HEK293 (cell line): Measurements from ENCODE around the gene FOXO3.

Experiments used
- EGR2 ChIP-seq: fragments of 450-650 bp; formaldehyde crosslinking; IDR thresholded peaks from 2 replicates; pipeline ENCODE4 v1.5.1; 2016; ENCODE audit warnings: low read depth, missing biosample characterization, missing genetic modification characterization
- GLIS2 ChIP-seq: fragments of 450-650 bp; formaldehyde crosslinking; IDR thresholded peaks from 2 replicates; pipeline ENCODE4 v1.5.1; 2016; ENCODE audit warnings: missing biosample characterization, missing genetic modification characterization
- KLF1 ChIP-seq: fragments of 450-650 bp; formaldehyde crosslinking; IDR thresholded peaks from 2 replicates; pipeline ENCODE4 v1.5.1; 2016; ENCODE audit warnings: missing biosample characterization, missing genetic modification characterization
- KLF10 ChIP-seq: fragments of 450-650 bp; IDR thresholded peaks from 2 replicates; pipeline ENCODE4 v1.5.1; 2018; ENCODE audit warnings: missing biosample characterization, mild to moderate bottlenecking, missing genetic modification characterization
- KLF16 ChIP-seq: fragments of 450-650 bp; formaldehyde crosslinking; IDR thresholded peaks from 2 replicates; pipeline ENCODE4 v1.5.1; 2017; ENCODE audit warnings: missing biosample characterization, missing genetic modification characterization
- KLF9 ChIP-seq: fragments of 450-650 bp; formaldehyde crosslinking; IDR thresholded peaks from 2 replicates; pipeline ENCODE4 v1.5.1; 2016; ENCODE audit warnings: missing biosample characterization, missing genetic modification characterization, low read depth
- PRDM10 ChIP-seq: fragments of 450-650 bp; formaldehyde crosslinking; IDR thresholded peaks from 2 replicates; pipeline ENCODE4 v1.5.1; 2016; ENCODE audit warnings: missing biosample characterization, missing genetic modification characterization
- REPIN1 ChIP-seq: fragments of 450-650 bp; formaldehyde crosslinking; IDR thresholded peaks from 2 replicates; pipeline ENCODE4 v1.5.1; 2017; ENCODE audit warnings: missing biosample characterization, missing genetic modification characterization, low read depth
- WT1 ChIP-seq: fragments of 450-650 bp; formaldehyde crosslinking; IDR thresholded peaks from 2 replicates; pipeline ENCODE4 v1.5.1; 2016; ENCODE audit warnings: missing biosample characterization, missing genetic modification characterization
- ZBTB20 ChIP-seq: fragments of 450-650 bp; formaldehyde crosslinking; IDR thresholded peaks from 2 replicates; pipeline ENCODE4 v1.5.1; 2016; ENCODE audit warnings: missing biosample characterization, missing genetic modification characterization
- ZEB2 ChIP-seq: fragments of 450-650 bp; formaldehyde crosslinking; IDR thresholded peaks from 2 replicates; pipeline ENCODE4 v1.5.1; 2016; ENCODE audit warnings: missing biosample characterization, missing genetic modification characterization
- ZFHX2 ChIP-seq: fragments of 450-650 bp; formaldehyde crosslinking; conservative IDR thresholded peaks from 2 replicates; pipeline ENCODE4 v1.5.1; 2016; ENCODE audit warnings: missing biosample characterization, missing genetic modification characterization
- ZNF449 ChIP-seq: fragments of 450-650 bp; formaldehyde crosslinking; IDR thresholded peaks from 2 replicates; pipeline ENCODE4 v1.5.1; 2017; ENCODE audit warnings: missing biosample characterization, mild to moderate bottlenecking, missing genetic modification characterization, moderate library complexity
- ZNF530 ChIP-seq: fragments of 450-650 bp; formaldehyde crosslinking; IDR thresholded peaks from 2 replicates; pipeline ENCODE4 v1.5.1; 2016; ENCODE audit warnings: low read depth, missing biosample characterization, missing genetic modification characterization
- ZNF561 ChIP-seq: fragments of 450-650 bp; IDR thresholded peaks from 2 replicates; pipeline ENCODE4 v1.5.1; 2018; ENCODE audit warnings: missing biosample characterization, missing genetic modification characterization, borderline replicate concordance
- ZNF610 ChIP-seq: fragments of 450-650 bp; formaldehyde crosslinking; IDR thresholded peaks from 2 replicates; pipeline ENCODE4 v1.5.1; 2016; ENCODE audit warnings: missing biosample characterization, missing genetic modification characterization, borderline replicate concordance
- ZNF629 ChIP-seq: fragments of 450-650 bp; formaldehyde crosslinking; IDR thresholded peaks from 2 replicates; pipeline ENCODE4 v1.5.1; 2017; ENCODE audit warnings: missing biosample characterization, missing genetic modification characterization
- ZNF660 ChIP-seq: fragments of 450-650 bp; IDR thresholded peaks from 2 replicates; pipeline ENCODE4 v1.5.1; 2018; ENCODE audit warnings: missing biosample characterization, mild to moderate bottlenecking, missing genetic modification characterization
- ZNF76 ChIP-seq: fragments of 450-650 bp; formaldehyde crosslinking; IDR thresholded peaks from 2 replicates; pipeline ENCODE4; 2016; ENCODE audit warnings: low read depth, missing biosample characterization, missing genetic modification characterization, borderline replicate concordance
- ZSCAN18 ChIP-seq: fragments of 450-650 bp; formaldehyde crosslinking; IDR thresholded peaks from 2 replicates; pipeline ENCODE4 v1.5.1; 2016; ENCODE audit warnings: missing biosample characterization, missing genetic modification characterization
- ZSCAN23 ChIP-seq: fragments of 450-650 bp; formaldehyde crosslinking; IDR thresholded peaks from 2 replicates; pipeline ENCODE4 v1.5.1; 2016; ENCODE audit warnings: missing biosample characterization, missing genetic modification characterization
- TF ChIP-seq, protein P1 (sequence below): fragments of 450-650 bp; formaldehyde crosslinking; IDR thresholded peaks from 2 replicates; pipeline ENCODE4 v1.5.1; 2017; ENCODE audit warnings: missing biosample characterization, missing genetic modification characterization
- TF ChIP-seq, protein P2 (sequence below): fragments of 450-650 bp; formaldehyde crosslinking; IDR thresholded peaks from 2 replicates; pipeline ENCODE4 v1.5.1; 2016; ENCODE audit warnings: missing biosample characterization, missing genetic modification characterization, low read depth
- TF ChIP-seq, protein P3 (sequence below): fragments of 450-650 bp; formaldehyde crosslinking; IDR thresholded peaks from 2 replicates; pipeline ENCODE4 v1.5.1; 2016; ENCODE audit warnings: missing biosample characterization, missing genetic modification characterization
- TF ChIP-seq, protein P4 (sequence below): fragments of 450-650 bp; formaldehyde crosslinking; IDR thresholded peaks from 2 replicates; pipeline ENCODE4 v1.5.1; 2016; ENCODE audit warnings: missing biosample characterization, missing genetic modification characterization

The FOXO3 gene

DNA sequence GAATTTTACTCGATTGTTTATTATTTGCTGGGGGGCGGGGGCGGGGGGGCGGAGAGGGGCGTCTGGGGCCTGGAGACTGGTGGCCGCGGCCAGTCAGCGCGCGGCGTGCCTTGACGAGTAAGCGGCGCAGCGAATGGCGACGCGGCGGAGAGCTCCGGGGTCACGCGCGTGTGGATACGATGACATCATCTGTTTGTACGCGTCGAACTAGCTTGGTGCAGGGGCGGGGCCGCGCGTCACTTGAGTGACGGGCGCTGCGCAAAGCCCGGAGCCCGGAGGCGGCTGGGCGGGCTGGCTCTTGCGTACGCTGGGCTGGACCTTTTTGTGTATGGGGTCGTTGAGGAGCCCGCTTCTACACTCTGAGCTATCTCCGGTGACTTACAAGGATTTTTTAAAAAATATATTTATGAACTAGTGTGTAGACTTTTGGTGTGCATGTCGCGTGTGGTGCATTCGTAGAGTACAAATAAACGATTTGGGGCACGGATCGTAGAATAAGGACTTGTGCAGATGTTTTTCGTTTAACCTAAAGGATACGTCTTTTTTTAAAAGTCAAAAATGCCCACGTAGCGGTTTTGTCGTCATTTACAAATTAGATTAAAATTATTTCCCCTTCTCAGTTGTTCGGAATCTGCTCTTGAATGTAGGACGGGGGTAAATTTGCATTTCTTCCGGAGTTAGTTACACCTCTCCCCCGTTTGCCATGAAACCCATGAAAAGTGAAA lies 2.2 kb upstream of the FOXO3 start (continued):
- peak; percentile 24; the same call in 1 of the 2 replicates for TF ChIP-seq ZSCAN18 (tag by site-specific recombination)
- peak; percentile 68 for TF ChIP-seq EGR2 (tag by site-specific recombination)
- peak; percentile 76; the same call in 1 of the 2 replicates for TF ChIP-seq WT1
- TF ChIP-seq ZNF561 (tag by site-specific recombination): peak; percentile 72; the same call in 1 of the 2 replicates
- TF ChIP-seq, protein P1, sequence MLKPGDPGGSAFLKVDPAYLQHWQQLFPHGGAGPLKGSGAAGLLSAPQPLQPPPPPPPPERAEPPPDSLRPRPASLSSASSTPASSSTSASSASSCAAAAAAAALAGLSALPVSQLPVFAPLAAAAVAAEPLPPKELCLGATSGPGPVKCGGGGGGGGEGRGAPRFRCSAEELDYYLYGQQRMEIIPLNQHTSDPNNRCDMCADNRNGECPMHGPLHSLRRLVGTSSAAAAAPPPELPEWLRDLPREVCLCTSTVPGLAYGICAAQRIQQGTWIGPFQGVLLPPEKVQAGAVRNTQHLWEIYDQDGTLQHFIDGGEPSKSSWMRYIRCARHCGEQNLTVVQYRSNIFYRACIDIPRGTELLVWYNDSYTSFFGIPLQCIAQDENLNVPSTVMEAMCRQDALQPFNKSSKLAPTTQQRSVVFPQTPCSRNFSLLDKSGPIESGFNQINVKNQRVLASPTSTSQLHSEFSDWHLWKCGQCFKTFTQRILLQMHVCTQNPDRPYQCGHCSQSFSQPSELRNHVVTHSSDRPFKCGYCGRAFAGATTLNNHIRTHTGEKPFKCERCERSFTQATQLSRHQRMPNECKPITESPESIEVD (tag by site-specific recombination): peak; percentile 54; the same call in 1 of the 2 replicates
- peak; percentile 65 for TF ChIP-seq ZNF449 (tag by site-specific recombination)
- TF ChIP-seq ZNF660 (tag by site-specific recombination): peak; percentile 84
- TF ChIP-seq, protein P2, sequence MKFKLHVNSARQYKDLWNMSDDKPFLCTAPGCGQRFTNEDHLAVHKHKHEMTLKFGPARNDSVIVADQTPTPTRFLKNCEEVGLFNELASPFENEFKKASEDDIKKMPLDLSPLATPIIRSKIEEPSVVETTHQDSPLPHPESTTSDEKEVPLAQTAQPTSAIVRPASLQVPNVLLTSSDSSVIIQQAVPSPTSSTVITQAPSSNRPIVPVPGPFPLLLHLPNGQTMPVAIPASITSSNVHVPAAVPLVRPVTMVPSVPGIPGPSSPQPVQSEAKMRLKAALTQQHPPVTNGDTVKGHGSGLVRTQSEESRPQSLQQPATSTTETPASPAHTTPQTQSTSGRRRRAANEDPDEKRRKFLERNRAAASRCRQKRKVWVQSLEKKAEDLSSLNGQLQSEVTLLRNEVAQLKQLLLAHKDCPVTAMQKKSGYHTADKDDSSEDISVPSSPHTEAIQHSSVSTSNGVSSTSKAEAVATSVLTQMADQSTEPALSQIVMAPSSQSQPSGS (tag by site-specific recombination): peak; percentile 99
- 0 out of 2 replicates have a peak, but pooled peaks have one; percentile 57 for TF ChIP-seq ZBTB20
- TF ChIP-seq ZEB2: peak; percentile 87
- TF ChIP-seq ZNF629 (tag by site-specific recombination): peak; percentile 88
- TF ChIP-seq ZNF610 (tag by site-specific recombination): 0 out of 2 replicates have a peak, but pooled peaks have one; percentile 14
- TF ChIP-seq GLIS2: peak; percentile 84; the same call in 1 of the 2 replicates
- TF ChIP-seq ZNF530 (tag by site-specific recombination): no peak
- TF ChIP-seq REPIN1 (tag by site-specific recombination): no peak
- peak; percentile 93 for TF ChIP-seq KLF9 (tag by site-specific recombination)
- peak; percentile 87 for TF ChIP-seq ZFHX2
- TF ChIP-seq KLF10 (tag by site-specific recombination): peak; percentile 97
- peak; percentile 90 for TF ChIP-seq KLF1 (tag by site-specific recombination)
- TF ChIP-seq, protein P3, sequence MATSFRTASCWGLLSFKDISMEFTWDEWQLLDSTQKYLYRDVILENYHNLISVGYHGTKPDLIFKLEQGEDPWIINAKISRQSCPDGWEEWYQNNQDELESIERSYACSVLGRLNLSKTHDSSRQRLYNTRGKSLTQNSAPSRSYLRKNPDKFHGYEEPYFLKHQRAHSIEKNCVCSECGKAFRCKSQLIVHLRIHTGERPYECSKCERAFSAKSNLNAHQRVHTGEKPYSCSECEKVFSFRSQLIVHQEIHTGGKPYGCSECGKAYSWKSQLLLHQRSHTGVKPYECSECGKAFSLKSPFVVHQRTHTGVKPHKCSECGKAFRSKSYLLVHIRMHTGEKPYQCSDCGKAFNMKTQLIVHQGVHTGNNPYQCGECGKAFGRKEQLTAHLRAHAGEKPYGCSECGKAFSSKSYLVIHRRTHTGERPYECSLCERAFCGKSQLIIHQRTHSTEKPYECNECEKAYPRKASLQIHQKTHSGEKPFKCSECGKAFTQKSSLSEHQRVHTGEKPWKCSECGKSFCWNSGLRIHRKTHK: no peak
- peak; percentile 68; the same call in 1 of the 2 replicates for TF ChIP-seq ZNF76
- peak; percentile 49; the same call in 1 of the 2 replicates for TF ChIP-seq ZSCAN23 (tag by site-specific recombination)
- TF ChIP-seq, protein P4, sequence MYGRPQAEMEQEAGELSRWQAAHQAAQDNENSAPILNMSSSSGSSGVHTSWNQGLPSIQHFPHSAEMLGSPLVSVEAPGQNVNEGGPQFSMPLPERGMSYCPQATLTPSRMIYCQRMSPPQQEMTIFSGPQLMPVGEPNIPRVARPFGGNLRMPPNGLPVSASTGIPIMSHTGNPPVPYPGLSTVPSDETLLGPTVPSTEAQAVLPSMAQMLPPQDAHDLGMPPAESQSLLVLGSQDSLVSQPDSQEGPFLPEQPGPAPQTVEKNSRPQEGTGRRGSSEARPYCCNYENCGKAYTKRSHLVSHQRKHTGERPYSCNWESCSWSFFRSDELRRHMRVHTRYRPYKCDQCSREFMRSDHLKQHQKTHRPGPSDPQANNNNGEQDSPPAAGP (tag by site-specific recombination): peak; percentile 98
- peak; percentile 57; the same call in 1 of the 2 replicates for TF ChIP-seq PRDM10 (tag by site-specific recombination)
- TF ChIP-seq KLF16 (tag by site-specific recombination): peak; percentile 96
